ENCODE results near the gene ARHGEF35.
"Not testable (repeated sequence)": the region's sequence is repeated elsewhere in the genome, so short reads cannot be mapped to it uniquely, and the experiment has no call there.

- TF ChIP-seq CTCF (conservative IDR thresholded peaks at IDR 0.05; ENCODE audit: low read depth in 2 of 2); POLR2AphosphoS5 (IDR thresholded peaks at IDR 0.05; ENCODE audit: low read depth); CREB1 (CRISPR knock-in tag; IDR thresholded peaks at IDR 0.05; ENCODE audit: low read depth); EZH2phosphoT487 (IDR thresholded peaks at IDR 0.05; ENCODE audit: unreplicated experiment); REST (IDR thresholded peaks at IDR 0.05; ENCODE audit: unreplicated experiment); EZH2 (IDR thresholded peaks at IDR 0.05; ENCODE audit: low read depth, unreplicated experiment); ZNF331 (CRISPR knock-in tag; IDR thresholded peaks at IDR 0.05; ENCODE audit: low read depth); STAT1 (IDR thresholded peaks at IDR 0.05; ENCODE audit: unreplicated experiment): not testable (repeated sequence)
Observed at GRCh38 chr7:144171594-144172350, 23.9 kb downstream of the ARHGEF35 start.
